ENCODE data around the gene FGD6.

DNA sequence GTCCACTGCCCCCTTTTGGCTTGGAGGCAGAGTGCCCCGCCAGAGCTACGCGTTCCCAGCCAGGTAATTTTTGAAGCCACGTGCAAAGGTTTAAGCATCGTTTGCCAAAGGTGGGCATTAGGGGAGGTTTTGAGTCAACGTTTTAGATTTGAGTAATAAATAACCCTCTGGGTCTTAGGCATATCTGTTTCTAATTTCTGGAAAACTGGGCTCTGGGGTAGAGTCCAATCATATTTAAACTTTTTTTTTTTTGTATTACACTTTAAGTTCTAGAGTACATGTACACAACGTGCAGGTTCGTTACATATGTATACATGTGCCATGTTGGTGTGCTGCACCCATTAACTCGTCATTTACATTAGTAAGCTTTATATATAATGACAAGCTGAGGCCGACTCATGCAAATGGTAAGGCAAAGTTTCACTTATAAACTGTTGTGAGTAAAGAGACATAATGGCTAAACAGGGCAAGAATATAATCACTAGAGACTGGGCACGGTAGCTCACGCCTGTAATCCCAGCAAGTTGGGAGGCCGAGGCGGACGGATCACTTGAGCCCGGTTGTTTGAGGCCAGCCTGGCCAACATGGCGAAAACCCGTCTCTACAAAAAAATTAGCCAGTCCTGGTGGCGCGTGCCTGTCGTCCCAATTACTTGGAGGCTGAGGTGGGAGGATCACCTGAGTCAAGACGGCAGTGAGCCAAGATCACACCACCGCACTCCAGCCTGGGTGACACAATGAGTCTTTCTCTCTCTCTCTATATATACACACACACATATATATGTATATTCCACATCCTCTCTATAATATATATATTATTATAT lies 143.4 kb downstream of the FGD6 start:
- TF ChIP-seq TAF1 (IDR thresholded peaks at IDR 0.05; ENCODE audit: low read depth, low read length) (no peak), POLR2A (IDR thresholded peaks at IDR 0.05; ENCODE audit: low read depth, low read length) (no peak)

All from GM12891 (cell line).